H1 (cell line): Measurements from ENCODE around the gene CKS1B. TPM values are rescaled to one million over a fixed set of nuclear protein-coding genes. Genes with fewer than 3 reads are reported as not detected.

Source experiments
- CEBPB ChIP-seq: IDR thresholded peaks from 2 replicates; pipeline ENCODE4 v1.6.1; 2012; ENCODE audit warnings: low read depth, low read length
- PHF8 ChIP-seq: fragments of 200-600 bp; sonication (generic); conservative IDR thresholded peaks from 2 replicates; pipeline ENCODE4 v1.7.1; 2012; ENCODE audit warnings: low read depth, mild to moderate bottlenecking, inconsistent platforms, low read length, moderate library complexity
- polyA plus RNA-seq, 7 experiments: library from polyadenylated mRNA; depleted of rRNA in 3 of 7; stranded (reverse) in 5 of 7; unstranded in 2 of 7; fragments of >200 nt in 5 of 7; fragments of 200-250 nt in 2 of 7; gene quantifications; 1 replicate in 5 of 7; 2 replicates in 1 of 7; 4 replicates in 1 of 7; pipeline versions ENCODE4 v1.2.1 to v1.2.3, GENCODE V29; 2011 to 2013; ENCODE audit warnings: missing spikeins in 2 of 7, mixed read lengths in 2 of 7
- total RNA-seq: library from RNA; stranded (reverse); fragmentation: NEBNext Ultra II Directional; extraction: Animal tissue kit (Norgen Biotek cat#: 25700); gene quantifications from 2 replicates; pipeline ENCODE4 v1.2.1, GENCODE V29; 2021

The CKS1B gene
- total and polyA plus RNA-seq, 2 of the 8 experiments (the other 6 are each of a cell fraction or from before 2014, with no cell fraction given): 294 to 1,025 TPM

- TF ChIP-seq PHF8 (no peak), CEBPB (no peak)
- TF ChIP-seq, all 59 proteins: peak for 0
These were observed 36.5 kb downstream of the CKS1B start (continued) for GRCh38 chr1:155011004-155011416.
